ENCODE data around the gene HIGD1A. TPM values are rescaled to one million over a fixed set of nuclear protein-coding genes. Genes with fewer than 3 reads are reported as not detected.

HIGD1A gene
- polyA plus RNA-seq, 1 donor (not counting 4 experiments of a cell fraction or from before 2014, with no cell fraction given): 443 TPM

GRCh38 chr3:42742259-42742658 lies 62.0 kb downstream of the HIGD1A start:
- H3K27ac ChIP-seq (ENCODE audit: control insufficient read depth, insufficient read depth, low read length): no peak overlapping the region
- H3K79me2 ChIP-seq (ENCODE audit: control insufficient read depth, insufficient read depth, low read length): no peaks in the 10 kb centered on the region
- dilution Hi-C loops (cut with MboI; ENCODE audit: extremely low pct_ligation_motif_present, low sequenced_read_pairs): no loop called here
- peaks cover 2% of the 10 kb centered on the region for H4K20me1 ChIP-seq (ENCODE audit: control insufficient read depth, extremely low read depth, insufficient read depth, low read length)
- DNase-seq (ENCODE audit: low read depth, low spot score) (no peak), FAIRE-seq (no peak)
- no peaks in the 10 kb centered on the region for H3K36me3 ChIP-seq (ENCODE audit: control insufficient read depth in 2 of 2, extremely low read depth in 1 of 2, insufficient read depth in 2 of 2, low read length in 2 of 2)
- peaks cover 1% of the 10 kb centered on the region for H3K4me1 ChIP-seq (ENCODE audit: control insufficient read depth, extremely low read depth, insufficient read depth, low read length)
- H2AFZ ChIP-seq (ENCODE audit: control insufficient read depth, low read length): no peak overlapping the region
- no peak for TF ChIP-seq EZH2 (IDR thresholded peaks at IDR 0.05; ENCODE audit: low read length)
- TF ChIP-seq CTCF (optimal IDR thresholded peaks at IDR 0.05 in 1 of 3, IDR thresholded peaks at IDR 0.05 in 1 of 3, conservative IDR thresholded peaks at IDR 0.05 in 1 of 3; ENCODE audit: extremely low read depth in 1 of 3, insufficient read depth in 2 of 3, low read length in 3 of 3): no peak
- H3K27me3 ChIP-seq (ENCODE audit: control insufficient read depth, extremely low read depth, insufficient read depth, low read length): no peaks in the 10 kb centered on the region
- no peak overlapping the region for H3K4me2 ChIP-seq (ENCODE audit: control insufficient read depth, extremely low read depth, insufficient read depth, low read depth, low read length)
- H3K4me3 ChIP-seq (ENCODE audit: control insufficient read depth in 2 of 3, extremely low read depth in 1 of 3, insufficient read depth in 2 of 3, low read depth in 1 of 3, low read length in 3 of 3): no peak overlapping the region
- H3K9me1 ChIP-seq (ENCODE audit: control insufficient read depth, extremely low read depth, insufficient read depth, low read length): no peaks in the 10 kb centered on the region
- no peaks in the 10 kb centered on the region for H3K9me3 ChIP-seq (ENCODE audit: control insufficient read depth, low read depth, low read length)
- H3K9ac ChIP-seq (ENCODE audit: control insufficient read depth, extremely low read depth, insufficient read depth, low read length): no peak overlapping the region

DNA sequence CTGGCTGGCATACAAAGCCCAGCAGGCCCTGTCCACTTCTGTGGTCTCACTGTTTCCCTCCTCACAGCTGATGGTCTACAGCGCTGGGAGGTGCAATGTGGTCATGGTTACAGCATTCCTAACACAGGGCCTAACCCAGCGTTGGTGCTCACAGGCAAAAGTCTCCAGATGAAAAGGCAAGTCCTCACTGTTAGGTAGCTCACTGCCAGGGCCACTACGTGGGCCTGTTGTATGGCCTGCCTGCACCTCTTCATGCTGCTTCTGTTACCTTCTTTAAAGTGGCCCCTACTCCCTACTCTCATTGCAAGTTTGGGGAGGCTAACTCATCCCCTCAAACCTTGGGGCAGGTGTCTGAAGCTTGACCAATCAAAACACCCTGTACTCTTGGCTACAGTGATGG lies 62.5 kb downstream of the HIGD1A start:
- H3K79me2 ChIP-seq (ENCODE audit: control insufficient read depth, insufficient read depth, low read length): no peaks in the 10 kb centered on the region
- no peak overlapping the region for H3K9ac ChIP-seq (ENCODE audit: control insufficient read depth, extremely low read depth, insufficient read depth, low read length)
- DNase-seq (ENCODE audit: low read depth, low spot score) (no peak), FAIRE-seq (no peak)
- dilution Hi-C loops (cut with MboI; ENCODE audit: extremely low pct_ligation_motif_present, low sequenced_read_pairs): no loop called here
- no peak overlapping the region for H2AFZ ChIP-seq (ENCODE audit: control insufficient read depth, low read length)
- H4K20me1 ChIP-seq (ENCODE audit: control insufficient read depth, extremely low read depth, insufficient read depth, low read length): peaks cover 2% of the 10 kb centered on the region
- no peak for TF ChIP-seq CTCF (optimal IDR thresholded peaks at IDR 0.05 in 1 of 3, IDR thresholded peaks at IDR 0.05 in 1 of 3, conservative IDR thresholded peaks at IDR 0.05 in 1 of 3; ENCODE audit: extremely low read depth in 1 of 3, insufficient read depth in 2 of 3, low read length in 3 of 3)
- no peak for TF ChIP-seq EZH2 (IDR thresholded peaks at IDR 0.05; ENCODE audit: low read length)
- H3K9me1 ChIP-seq (ENCODE audit: control insufficient read depth, extremely low read depth, insufficient read depth, low read length): no peaks in the 10 kb centered on the region
- H3K36me3 ChIP-seq (ENCODE audit: control insufficient read depth in 2 of 2, extremely low read depth in 1 of 2, insufficient read depth in 2 of 2, low read length in 2 of 2): no peaks in the 10 kb centered on the region
- no peak overlapping the region for H3K4me2 ChIP-seq (ENCODE audit: control insufficient read depth, extremely low read depth, insufficient read depth, low read depth, low read length)
- no peaks in the 10 kb centered on the region for H3K27me3 ChIP-seq (ENCODE audit: control insufficient read depth, extremely low read depth, insufficient read depth, low read length)
- H3K4me3 ChIP-seq (ENCODE audit: control insufficient read depth in 2 of 3, extremely low read depth in 1 of 3, insufficient read depth in 2 of 3, low read depth in 1 of 3, low read length in 3 of 3): no peak overlapping the region
- no peak overlapping the region for H3K27ac ChIP-seq (ENCODE audit: control insufficient read depth, insufficient read depth, low read length)
- H3K9me3 ChIP-seq (ENCODE audit: control insufficient read depth, low read depth, low read length): no peaks in the 10 kb centered on the region
- H3K4me1 ChIP-seq (ENCODE audit: control insufficient read depth, extremely low read depth, insufficient read depth, low read length): no peaks in the 10 kb centered on the region
